Ovary (tissue), 3 donors: ENCODE measurements around the gene CEP57L1.
"Not testable (repeated sequence)": the region's sequence is repeated elsewhere in the genome, so short reads cannot be mapped to it uniquely, and the experiment has no call there.

ENCODE experiments used
- CTCF ChIP-seq, 3 donors: fragments of 450-650 bp in 2 of 3; fragments of 200-600 bp in 1 of 3; IDR thresholded peaks; one replicate each; pipeline versions ENCODE4 v1.5.1 to v1.8.0; 2016 to 2022; ENCODE audit warnings: antibody characterized with exemption in 3 of 3, mild to moderate bottlenecking in 1 of 3
- EP300 ChIP-seq: sonication (generic); formaldehyde crosslinking; IDR thresholded peaks from one replicate; pipeline ENCODE4 v1.6.1; 2017; ENCODE audit warnings: antibody characterized with exemption
- POLR2A ChIP-seq: fragments of 450-650 bp; IDR thresholded peaks from one replicate; pipeline ENCODE4 v1.6.1; 2017; ENCODE audit warnings: antibody characterized with exemption, mild to moderate bottlenecking, moderate library complexity
- donor health status: DM: no; HTN: no; CAD: no.

- TF ChIP-seq CTCF (IDR thresholded peaks at IDR 0.05); POLR2A; EP300: not testable (repeated sequence)
Measured at GRCh38 chr6:109148716-109149115, 53.4 kb downstream of the CEP57L1 start.
